ENCODE measurements around the gene PHF13. TPM values are rescaled to one million over a fixed set of nuclear protein-coding genes. Genes with fewer than 3 reads are reported as not detected.

PHF13 gene
- total RNA-seq, 2 experiments from 2014 or later = 11.8 to 12.6 TPM

GRCh38 chr1:6603238-6603914, 10.2 kb upstream of the PHF13 start:
- CTCF ChIA-PET = interaction anchor here (0.7 to 4.7 kb wide), 6 partner anchors 9 to 113 kb away, joined by 3 to 37 read pairs (median 4); partner anchors contain the start of genes NOL9, TAS1R1 and ZBTB48
- H3K4me3 Mint-ChIP-seq = peak overlapping the region; percentile 77

GRCh38 chr1:6603915-6604558, 9.5 kb upstream of the PHF13 start:
- peaks cover 22% of the 10 kb centered on the region for H3K4me1 Mint-ChIP-seq (ENCODE audit: low read depth)
- H3K27me3 Mint-ChIP-seq (ENCODE audit: low read depth) = no peaks in the 10 kb centered on the region
- POLR2A ChIA-PET = interaction anchor here (0.6 to 4.5 kb wide), 11 partner anchors 8 to 212 kb away, joined by 3 to 32 read pairs (median 4); partner anchors contain the start of genes NOL9, PHF13, TAS1R1 and THAP3
- H3K27ac Mint-ChIP-seq = peak overlapping the region; percentile 95
- CTCF ChIA-PET = interaction anchor here (0.9 to 4.7 kb wide), 6 partner anchors 8 to 117 kb away, joined by 3 to 37 read pairs (median 5); partner anchors contain the start of genes NOL9 and TAS1R1
- no peaks in the 10 kb centered on the region for H3K9me3 Mint-ChIP-seq (ENCODE audit: insufficient read depth)
- DNase-seq (peak; percentile 47), ATAC-seq (no peak)
- H3K36me3 Mint-ChIP-seq (ENCODE audit: low read depth) = peaks cover 22% of the 10 kb centered on the region
- peak overlapping the region; percentile 77 for H3K4me3 Mint-ChIP-seq

More at GRCh38 chr1:6603238-6603914, 10.2 kb upstream of the PHF13 start:
- Mint-ChIP-seq H3K9me3 (ENCODE audit: insufficient read depth) (no peaks in the 10 kb centered on the region), H3K36me3 (ENCODE audit: low read depth) (peaks cover 22% of the 10 kb centered on the region), H3K27ac (peak overlapping the region; percentile 95), H3K4me1 (ENCODE audit: low read depth) (peaks cover 27% of the 10 kb centered on the region), H3K27me3 (ENCODE audit: low read depth) (no peaks in the 10 kb centered on the region)
- peak; percentile 32 for ATAC-seq
- DNase-seq = peak; percentile 66
- POLR2A ChIA-PET = interaction anchor here (0.6 to 4.5 kb wide), 13 partner anchors 9 to 211 kb away, joined by 3 to 32 read pairs (median 4); partner anchors contain the start of genes NOL9, PHF13, PLEKHG5 and TAS1R1

- ATAC-seq = peak; percentile 50
- CTCF ChIA-PET = interaction anchor here (1.1 to 1.3 kb wide), 2 partner anchors 9 to 11 kb away, joined by 3 to 5 read pairs; no protein-coding TSS in a partner anchor
- no peaks in the 10 kb centered on the region for H3K27me3 Mint-ChIP-seq (ENCODE audit: low read depth)
- H3K4me3 Mint-ChIP-seq = peak overlapping the region; percentile 90
- peaks cover 11% of the 10 kb centered on the region for H3K36me3 Mint-ChIP-seq (ENCODE audit: low read depth)
- peaks cover 15% of the 10 kb centered on the region for H3K4me1 Mint-ChIP-seq (ENCODE audit: low read depth)
- peak overlapping the region; percentile 82 for H3K27ac Mint-ChIP-seq
- POLR2A ChIA-PET = interaction anchor here (1.3 to 1.6 kb wide), 2 partner anchors 10 to 59 kb away, joined by 4 to 7 read pairs; partner anchors contain the start of genes KLHL21 and NOL9
- peak; percentile 45 for DNase-seq
- H3K9me3 Mint-ChIP-seq (ENCODE audit: insufficient read depth) = no peaks in the 10 kb centered on the region
Observed at GRCh38 chr1:6612641-6613360, 730 bp upstream of the PHF13 start.

- POLR2A ChIA-PET = interaction anchor here (0.9 to 1.3 kb wide), 2 partner anchors 11 to 60 kb away, joined by 4 read pairs; partner anchors contain the start of gene NOL9
- CTCF ChIA-PET = no interaction called here
- H3K9me3 Mint-ChIP-seq (ENCODE audit: insufficient read depth) = no peaks in the 10 kb centered on the region
- H3K4me3 Mint-ChIP-seq = peak overlapping the region; percentile 76
- peak; percentile 55 for DNase-seq
- peaks cover 16% of the 10 kb centered on the region for H3K36me3 Mint-ChIP-seq (ENCODE audit: low read depth)
- H3K27me3 Mint-ChIP-seq (ENCODE audit: low read depth) = no peaks in the 10 kb centered on the region
- peaks cover 15% of the 10 kb centered on the region for H3K4me1 Mint-ChIP-seq (ENCODE audit: low read depth)
- H3K27ac Mint-ChIP-seq = no peak overlapping the region
- ATAC-seq = no peak
Observed at GRCh38 chr1:6614019-6614928, 743 bp downstream of the PHF13 start.

- H3K27ac Mint-ChIP-seq = no peak overlapping the region
- H3K9me3 Mint-ChIP-seq (ENCODE audit: insufficient read depth) = no peaks in the 10 kb centered on the region
- ATAC-seq = no peak
- POLR2A ChIA-PET = interaction anchor here (1.0 kb wide), 1 partner anchor 124 kb away, joined by 3 read pairs; no protein-coding TSS in a partner anchor
- DNase-seq = no peak
- no peaks in the 10 kb centered on the region for H3K27me3 Mint-ChIP-seq (ENCODE audit: low read depth)
- peak overlapping the region; percentile 75 for H3K4me3 Mint-ChIP-seq
- H3K36me3 Mint-ChIP-seq (ENCODE audit: low read depth) = peaks cover 24% of the 10 kb centered on the region
- CTCF ChIA-PET = interaction anchor here (1.0 to 1.5 kb wide), 3 partner anchors 8 to 32 kb away, joined by 4 to 7 read pairs (median 4); partner anchors contain the start of gene THAP3
- H3K4me1 Mint-ChIP-seq (ENCODE audit: low read depth) = peaks cover 15% of the 10 kb centered on the region
Observed at GRCh38 chr1:6614929-6615785, 1.6 kb downstream of the PHF13 start.

GRCh38 chr1:6619045-6619444, 5.5 kb downstream of the PHF13 start:
- H3K4me3 Mint-ChIP-seq = no peak overlapping the region
- peaks cover 50% of the 10 kb centered on the region for H3K36me3 Mint-ChIP-seq (ENCODE audit: low read depth)
- no peaks in the 10 kb centered on the region for H3K27me3 Mint-ChIP-seq (ENCODE audit: low read depth)
- H3K9me3 Mint-ChIP-seq (ENCODE audit: insufficient read depth) = no peaks in the 10 kb centered on the region
- POLR2A ChIA-PET = no interaction called here
- H3K27ac Mint-ChIP-seq = no peak overlapping the region
- DNase-seq (no peak), ATAC-seq (no peak)
- CTCF ChIA-PET = interaction anchor here (1.0 kb wide), 1 partner anchor 28 kb away, joined by 3 read pairs; no protein-coding TSS in a partner anchor
- H3K4me1 Mint-ChIP-seq (ENCODE audit: low read depth) = peaks cover 6% of the 10 kb centered on the region

GRCh38 chr1:6621429-6622391, 8.2 kb downstream of the PHF13 start:
- no peaks in the 10 kb centered on the region for H3K9me3 Mint-ChIP-seq (ENCODE audit: insufficient read depth)
- no peak for ATAC-seq
- CTCF ChIA-PET = interaction anchor here (1.2 kb wide), 1 partner anchor 67 kb away, joined by 3 read pairs; the partner anchor contains the start of gene NOL9
- POLR2A ChIA-PET = interaction anchor here (1.0 to 1.5 kb wide), 2 partner anchors 19 to 22 kb away, joined by 3 to 4 read pairs; partner anchors contain the start of gene KLHL21
- peaks cover 15% of the 10 kb centered on the region for H3K4me1 Mint-ChIP-seq (ENCODE audit: low read depth)
- DNase-seq = no peak
- H3K27me3 Mint-ChIP-seq (ENCODE audit: low read depth) = no peaks in the 10 kb centered on the region
- H3K4me3 Mint-ChIP-seq = no peak overlapping the region
- H3K36me3 Mint-ChIP-seq (ENCODE audit: low read depth) = peaks cover 51% of the 10 kb centered on the region
- H3K27ac Mint-ChIP-seq = no peak overlapping the region

- ChIA-PET CTCF (interaction anchor here (1.0 to 1.5 kb wide), 2 partner anchors 70 to 79 kb away, joined by 3 to 4 read pairs; partner anchors contain the start of gene DNAJC11), POLR2A (interaction anchor here (1.5 kb wide), 1 partner anchor 19 kb away, joined by 4 read pairs; the partner anchor contains the start of gene KLHL21)
- DNase-seq (no peak), ATAC-seq (no peak)
- H3K27me3 Mint-ChIP-seq (ENCODE audit: low read depth) = no peaks in the 10 kb centered on the region
- H3K4me1 Mint-ChIP-seq (ENCODE audit: low read depth) = peaks cover 24% of the 10 kb centered on the region
- H3K9me3 Mint-ChIP-seq (ENCODE audit: insufficient read depth) = no peaks in the 10 kb centered on the region
- H3K4me3 Mint-ChIP-seq = no peak overlapping the region
- H3K27ac Mint-ChIP-seq = no peak overlapping the region
- peaks cover 50% of the 10 kb centered on the region for H3K36me3 Mint-ChIP-seq (ENCODE audit: low read depth)
Observed at GRCh38 chr1:6622396-6623152, 9.0 kb downstream of the PHF13 start.
